BJ (cell line): ENCODE data around the gene HK3. TPM values are rescaled to one million over a fixed set of nuclear protein-coding genes. Genes with fewer than 3 reads are reported as not detected.

ENCODE experiments used
- CTCF ChIA-PET: fragments of 350-600 bp; formaldehyde crosslinking; extraction: SDS; loops from one replicate; lab custom pipeline; 2021; ENCODE audit warnings: antibody characterized with exemption, inconsistent platforms; lab: Yijun Ruan, JAX
- POLR2A ChIA-PET: fragments of 300-600 bp; sonication (Branson Sonifier 250); formaldehyde crosslinking; extraction: SDS; loops from one replicate; lab custom pipeline; 2021; ENCODE audit warnings: antibody characterized with exemption; lab: Charles Lee
- DNase-seq: peaks from one replicate; pipeline ENCODE4 v3.0.0-alpha.2; 2011; ENCODE audit warnings: low read depth
- H3K27me3 ChIP-seq: 2 replicates; pipeline ENCODE4 v1.6.0; 2011; ENCODE audit warnings: low read length; ENCODE audit not compliant: control insufficient read depth, insufficient read depth
- H3K36me3 ChIP-seq: 2 replicates; pipeline ENCODE4 v1.5.1; 2011; ENCODE audit warnings: low read length; ENCODE audit not compliant: control insufficient read depth, insufficient read depth
- H3K4me3 ChIP-seq: 2 replicates; pipeline ENCODE4 v1.5.1; 2011; ENCODE audit warnings: low read depth, mild to moderate bottlenecking, control low read depth, low read length
- CTCF ChIP-seq: IDR thresholded peaks from 2 replicates; pipeline ENCODE4 v1.5.1; 2011; ENCODE audit warnings: low read depth, mild to moderate bottlenecking, control low read depth, inconsistent platforms, low read length, moderate library complexity; ENCODE audit not compliant: insufficient read depth
- polyA plus RNA-seq: library from polyadenylated mRNA; depleted of rRNA; stranded (reverse); fragments of >200 nt; gene quantifications from 2 replicates; pipeline ENCODE4 v1.2.3, GENCODE V29; 2011

Gene HK3
- polyA plus RNA-seq, 1 experiment = not detected

GRCh38 chr5:176881816-176882566 is 17.2 kb downstream of the HK3 start:
- DNase-seq = no peak
- Histone ChIP-seq H3K36me3 (no peaks in the 10 kb centered on the region), H3K4me3 (no peak overlapping the region), H3K27me3 (peaks cover 8% of the 10 kb centered on the region)
- ChIA-PET POLR2A (no interaction called here), CTCF (interaction anchor here (1.0 to 1.4 kb wide), 4 partner anchors 9 to 221 kb away, joined by 3 to 4 read pairs (median 3); no protein-coding TSS in a partner anchor)
- TF ChIP-seq CTCF = no peak

GRCh38 chr5:176881021-176881749 is 18.0 kb downstream of the HK3 start:
- no peak for TF ChIP-seq CTCF
- H3K27me3 ChIP-seq = peaks cover 14% of the 10 kb centered on the region
- DNase-seq = no peak
- CTCF ChIA-PET = interaction anchor here (1.1 to 1.4 kb wide), 2 partner anchors 8 to 220 kb away, joined by 3 read pairs; no protein-coding TSS in a partner anchor
- H3K4me3 ChIP-seq = no peak overlapping the region
- no peaks in the 10 kb centered on the region for H3K36me3 ChIP-seq
- POLR2A ChIA-PET = no interaction called here

GRCh38 chr5:176880366-176881020 is 18.7 kb downstream of the HK3 start:
- no peak for TF ChIP-seq CTCF
- POLR2A ChIA-PET = no interaction called here
- Histone ChIP-seq H3K36me3 (no peaks in the 10 kb centered on the region), H3K4me3 (no peak overlapping the region), H3K27me3 (peaks cover 18% of the 10 kb centered on the region)
- no peak for DNase-seq
- CTCF ChIA-PET = interaction anchor here (0.5 kb wide), 1 partner anchor 73 kb away, joined by 3 read pairs; no protein-coding TSS in a partner anchor

GRCh38 chr5:176879663-176880361 is 19.3 kb downstream of the HK3 start:
- ChIA-PET CTCF (interaction anchor here (0.5 kb wide), 1 partner anchor 72 kb away, joined by 3 read pairs; no protein-coding TSS in a partner anchor), POLR2A (no interaction called here)
- Histone ChIP-seq H3K36me3 (no peaks in the 10 kb centered on the region), H3K4me3 (no peak overlapping the region), H3K27me3 (peaks cover 18% of the 10 kb centered on the region)
- TF ChIP-seq CTCF = no peak
- DNase-seq = no peak
